Measurements from ENCODE around the gene VAV2.

Gene VAV2

DNA sequence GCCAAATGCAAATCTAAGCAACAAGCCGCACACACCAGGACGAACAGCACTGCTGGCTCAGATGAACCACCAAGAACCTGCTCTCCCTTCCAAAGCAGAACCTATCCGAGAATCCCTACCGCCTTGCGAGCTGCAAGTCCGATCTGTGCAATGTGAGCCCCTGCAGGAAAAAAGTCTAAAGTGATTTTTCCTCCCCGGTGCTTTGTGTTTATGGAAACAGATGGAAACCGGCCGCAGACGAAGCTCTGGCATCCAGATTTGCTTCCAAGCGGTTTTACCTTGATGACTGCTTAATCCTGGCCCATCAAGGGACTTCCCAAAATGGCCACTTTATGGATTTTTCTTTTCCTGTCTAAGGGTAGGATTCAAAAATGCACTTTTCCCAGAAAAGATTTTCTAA lies 112.5 kb downstream of the VAV2 start:
- DNase-seq (ENCODE audit: low spot score), result no peak
- TF ChIP-seq, protein P1, sequence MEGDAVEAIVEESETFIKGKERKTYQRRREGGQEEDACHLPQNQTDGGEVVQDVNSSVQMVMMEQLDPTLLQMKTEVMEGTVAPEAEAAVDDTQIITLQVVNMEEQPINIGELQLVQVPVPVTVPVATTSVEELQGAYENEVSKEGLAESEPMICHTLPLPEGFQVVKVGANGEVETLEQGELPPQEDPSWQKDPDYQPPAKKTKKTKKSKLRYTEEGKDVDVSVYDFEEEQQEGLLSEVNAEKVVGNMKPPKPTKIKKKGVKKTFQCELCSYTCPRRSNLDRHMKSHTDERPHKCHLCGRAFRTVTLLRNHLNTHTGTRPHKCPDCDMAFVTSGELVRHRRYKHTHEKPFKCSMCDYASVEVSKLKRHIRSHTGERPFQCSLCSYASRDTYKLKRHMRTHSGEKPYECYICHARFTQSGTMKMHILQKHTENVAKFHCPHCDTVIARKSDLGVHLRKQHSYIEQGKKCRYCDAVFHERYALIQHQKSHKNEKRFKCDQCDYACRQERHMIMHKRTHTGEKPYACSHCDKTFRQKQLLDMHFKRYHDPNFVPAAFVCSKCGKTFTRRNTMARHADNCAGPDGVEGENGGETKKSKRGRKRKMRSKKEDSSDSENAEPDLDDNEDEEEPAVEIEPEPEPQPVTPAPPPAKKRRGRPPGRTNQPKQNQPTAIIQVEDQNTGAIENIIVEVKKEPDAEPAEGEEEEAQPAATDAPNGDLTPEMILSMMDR (IDR thresholded peaks at IDR 0.05; ENCODE audit: borderline replicate concordance, control extremely low read depth, extremely low read depth, insufficient read depth, missing control alignments), result no peak
- in situ Hi-C loops (cut with MboI; ENCODE audit: low sequenced_read_pairs, unreplicated experiment), result no loop called here

DNA sequence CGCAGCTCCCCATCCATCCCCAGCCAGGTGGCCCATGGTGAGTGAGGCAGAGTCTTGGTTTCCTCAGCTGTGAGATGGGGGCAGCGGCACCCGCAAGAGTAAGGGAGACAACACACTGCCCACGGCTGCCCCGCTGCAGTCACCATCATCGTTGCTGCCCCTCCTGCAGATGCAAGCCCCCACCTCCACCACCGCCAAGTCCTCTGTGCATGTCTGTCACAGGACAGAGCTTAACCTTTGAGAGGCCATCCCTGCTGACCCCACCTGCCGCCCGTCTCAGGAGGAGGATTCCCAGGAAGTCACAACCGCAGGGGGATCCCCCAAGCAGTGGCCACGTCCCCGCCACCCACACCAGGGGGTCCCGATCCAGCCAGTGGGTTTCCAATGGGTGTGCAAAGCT lies 113.7 kb downstream of the VAV2 start:
- in situ Hi-C loops (cut with MboI; ENCODE audit: low sequenced_read_pairs, unreplicated experiment), result no loop called here
- TF ChIP-seq, protein P1 (IDR thresholded peaks at IDR 0.05; ENCODE audit: borderline replicate concordance, control extremely low read depth, extremely low read depth, insufficient read depth, missing control alignments), result no peak
- no peak for DNase-seq (ENCODE audit: low spot score)

DNA sequence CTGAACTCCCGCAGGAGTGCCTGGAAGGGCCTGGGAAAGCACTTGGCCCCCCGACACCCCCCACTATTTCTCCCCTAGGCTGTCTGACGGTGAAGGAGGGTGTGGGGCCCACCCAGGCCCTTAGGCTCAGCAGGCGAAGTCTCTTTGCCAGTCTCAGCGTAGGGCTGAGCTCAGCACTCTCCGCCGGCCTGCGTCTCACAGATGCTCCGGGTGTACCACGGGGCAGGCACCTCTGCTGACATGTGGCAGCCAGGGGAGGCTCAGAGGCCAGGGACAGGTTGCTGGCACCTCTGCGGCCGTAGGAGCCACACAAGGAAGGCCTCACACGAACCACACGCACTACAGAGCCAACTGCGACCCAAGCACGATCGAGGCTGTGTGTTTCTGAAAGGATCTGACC lies 114.2 kb downstream of the VAV2 start:
- in situ Hi-C loops (cut with MboI; ENCODE audit: low sequenced_read_pairs, unreplicated experiment), result no loop called here
- DNase-seq (ENCODE audit: low spot score), result no peak
- TF ChIP-seq, protein P1 (IDR thresholded peaks at IDR 0.05; ENCODE audit: borderline replicate concordance, control extremely low read depth, extremely low read depth, insufficient read depth, missing control alignments), result no peak

DNA sequence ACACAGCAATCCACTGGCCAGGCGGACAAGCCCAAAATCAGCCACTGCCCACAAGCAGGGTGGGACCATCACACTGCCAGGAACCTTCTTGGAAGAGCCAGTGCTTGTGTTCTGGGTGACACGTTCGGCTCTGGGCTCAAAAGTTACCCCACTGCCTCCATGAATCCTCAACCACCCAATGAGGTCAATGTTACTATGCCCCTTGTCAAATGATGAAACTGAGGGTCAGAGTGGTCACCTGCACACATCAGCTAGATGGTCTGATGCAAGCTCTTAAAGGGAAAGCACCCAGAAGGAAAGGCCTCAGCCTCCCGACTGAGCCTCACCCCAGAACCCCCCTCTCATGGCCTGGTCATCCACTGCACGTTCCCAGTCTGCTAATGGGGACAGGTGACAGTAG lies 114.8 kb downstream of the VAV2 start:
- no peak for DNase-seq (ENCODE audit: low spot score)
- in situ Hi-C loops (cut with MboI; ENCODE audit: low sequenced_read_pairs, unreplicated experiment), result no loop called here
- TF ChIP-seq, protein P1 (IDR thresholded peaks at IDR 0.05; ENCODE audit: borderline replicate concordance, control extremely low read depth, extremely low read depth, insufficient read depth, missing control alignments), result no peak

DNA sequence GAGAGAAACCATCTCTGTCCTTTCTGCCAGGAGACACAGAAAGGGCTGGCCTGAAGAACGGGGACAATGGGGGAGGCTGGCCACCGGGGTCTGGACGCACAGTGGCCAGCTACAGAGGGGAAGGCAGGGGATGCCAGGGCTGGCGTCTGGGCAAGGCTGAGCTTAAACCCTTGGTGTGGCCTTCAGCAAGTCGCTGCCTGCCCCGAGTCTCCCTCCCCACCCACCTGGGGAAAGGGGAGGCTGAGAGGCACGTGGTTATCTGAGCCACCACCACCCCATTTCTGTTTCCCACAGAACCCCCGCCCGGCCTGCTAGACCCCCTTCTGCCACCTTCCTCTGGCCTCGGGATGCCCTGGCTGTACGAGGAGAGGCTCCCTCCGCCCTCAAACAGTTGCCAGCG lies 115.3 kb downstream of the VAV2 start:
- in situ Hi-C loops (cut with MboI; ENCODE audit: low sequenced_read_pairs, unreplicated experiment), result no loop called here
- TF ChIP-seq, protein P1 (IDR thresholded peaks at IDR 0.05; ENCODE audit: borderline replicate concordance, control extremely low read depth, extremely low read depth, insufficient read depth, missing control alignments), result no peak
- DNase-seq (ENCODE audit: low spot score), result no peak

DNA sequence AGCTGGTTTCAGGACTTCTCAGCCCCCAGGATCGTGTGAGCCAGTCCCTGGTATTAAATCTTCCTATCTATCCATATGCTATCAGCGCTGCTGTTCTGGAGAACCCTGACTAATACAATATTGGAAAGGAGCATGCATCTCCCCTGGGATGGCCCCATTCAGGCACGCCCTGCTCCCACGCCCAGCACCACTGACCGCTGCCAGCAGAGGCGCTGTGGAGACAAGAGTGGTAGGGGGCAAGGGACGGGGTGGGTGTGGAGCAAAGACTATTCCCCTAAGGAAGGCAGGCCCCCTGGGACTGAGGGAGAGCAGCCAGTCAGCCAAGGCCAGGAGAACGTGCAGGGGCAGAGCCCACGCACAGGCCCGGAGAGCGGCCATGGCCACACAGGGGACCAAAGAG lies 116.0 kb downstream of the VAV2 start:
- DNase-seq (ENCODE audit: low spot score), result no peak
- TF ChIP-seq, protein P1 (IDR thresholded peaks at IDR 0.05; ENCODE audit: borderline replicate concordance, control extremely low read depth, extremely low read depth, insufficient read depth, missing control alignments), result no peak

DNA sequence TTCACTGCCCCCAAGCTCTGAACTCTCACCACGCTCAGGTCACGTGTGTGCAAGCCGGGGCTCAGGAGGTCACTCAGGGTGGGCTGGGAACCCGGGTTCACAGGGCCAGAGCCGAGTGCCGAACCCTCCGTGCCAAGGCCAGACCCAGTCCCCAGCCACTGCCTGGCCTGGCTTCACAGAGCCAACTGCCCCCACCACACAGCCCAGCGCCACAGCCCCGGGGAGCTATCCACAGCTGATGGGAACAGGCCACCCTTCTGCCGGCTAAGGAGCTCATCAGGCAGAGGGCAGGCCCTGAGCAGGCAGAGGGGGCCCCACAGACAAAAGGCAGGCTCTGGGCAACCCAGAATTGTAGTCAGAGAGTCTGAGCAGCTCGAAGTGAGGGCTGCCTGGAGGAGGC lies 117.0 kb downstream of the VAV2 start:
- DNase-seq (ENCODE audit: low spot score), result no peak
- in situ Hi-C loops (cut with MboI; ENCODE audit: low sequenced_read_pairs, unreplicated experiment), result no loop called here

More for the DNA sequence above, 116.0 kb downstream of the VAV2 start:
- in situ Hi-C loops (cut with MboI; ENCODE audit: low sequenced_read_pairs, unreplicated experiment), result no loop called here

More for the DNA sequence above, 117.0 kb downstream of the VAV2 start:
- TF ChIP-seq, protein P1 (IDR thresholded peaks at IDR 0.05; ENCODE audit: borderline replicate concordance, control extremely low read depth, extremely low read depth, insufficient read depth, missing control alignments), result no peak

All from GM13976 (cell line).